ENCODE data around the gene AQP7.
"Not testable (repeated sequence)": the region's sequence is repeated elsewhere in the genome, so short reads cannot be mapped to it uniquely, and the experiment has no call there.

Gene AQP7

DNA sequence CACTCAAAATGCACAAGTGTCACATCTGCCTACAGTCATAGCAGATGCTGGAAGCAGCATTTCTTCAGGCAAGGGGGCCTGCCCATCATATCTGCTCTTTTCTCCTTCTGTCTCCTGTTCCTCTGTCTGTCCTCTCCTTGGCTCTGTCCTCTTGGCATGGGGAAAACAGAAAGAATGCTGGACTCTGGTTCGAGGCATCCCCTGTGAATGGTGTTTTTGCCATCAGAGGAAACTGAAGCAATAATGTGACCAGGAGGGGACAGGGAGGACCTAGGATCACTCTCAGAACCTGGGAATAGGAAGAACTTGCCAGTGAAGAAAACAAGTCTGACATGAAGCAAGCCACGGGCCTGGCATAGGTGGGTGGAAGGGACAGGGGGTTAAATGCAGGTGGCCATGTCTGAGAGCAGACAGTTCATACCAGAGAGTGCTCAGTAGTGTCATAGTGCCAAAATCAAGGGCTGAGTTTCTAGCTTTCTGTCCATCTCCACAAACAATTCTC is 35.3 kb downstream of the AQP7 start:
- DNase-seq, result no peak

GRCh38 chr9:33364814-33365213 is 37.6 kb downstream of the AQP7 start:
- not testable (repeated sequence) for DNase-seq

GRCh38 chr9:33364127-33364526 is 38.2 kb downstream of the AQP7 start:
- DNase-seq, result no peak

GRCh38 chr9:33358641-33359040 is 43.7 kb downstream of the AQP7 start:
- not testable (repeated sequence) for DNase-seq

DNA sequence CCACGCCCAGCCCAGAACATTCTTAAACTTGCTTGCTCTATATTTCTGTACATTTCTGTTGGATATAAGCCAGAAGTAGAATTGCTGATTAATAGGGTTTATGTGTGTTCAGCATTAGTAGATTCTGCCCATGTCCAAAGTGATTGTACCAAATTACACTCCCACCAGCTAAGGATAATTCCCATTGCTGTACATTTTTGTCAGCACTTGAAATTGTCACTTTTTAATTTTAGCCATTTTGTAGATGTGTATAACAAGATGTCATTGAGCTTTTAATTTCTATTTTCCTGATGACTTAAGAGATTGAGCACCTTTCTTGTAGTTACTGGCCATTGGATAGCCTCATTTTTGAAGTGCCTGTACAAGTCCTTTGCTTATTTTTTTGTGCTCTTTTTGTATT is 46.4 kb downstream of the AQP7 start:
- DNase-seq, result no peak

GRCh38 chr9:33354651-33355211 is 47.6 kb downstream of the AQP7 start:
- no peak for DNase-seq

DNA sequence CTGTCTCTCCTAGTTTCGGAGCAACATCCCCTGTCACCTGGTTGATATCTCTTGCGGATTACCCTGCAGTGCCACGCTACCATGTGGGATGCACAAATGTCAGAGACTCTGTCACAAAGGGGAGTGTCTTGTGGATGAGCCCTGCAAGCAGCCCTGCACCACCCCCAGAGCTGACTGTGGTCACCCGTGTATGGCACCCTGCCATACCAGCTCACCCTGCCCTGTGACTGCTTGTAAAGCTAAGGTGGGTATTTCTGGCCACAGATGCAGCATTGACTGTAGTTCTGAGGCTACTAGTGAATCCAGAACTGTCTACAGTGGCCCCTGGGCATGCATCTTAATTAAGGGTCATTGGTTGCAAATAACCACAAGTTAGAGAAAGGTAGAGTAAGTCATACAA is 50.8 kb downstream of the AQP7 start:
- DNase-seq, result no peak

- no peak for DNase-seq
Observed at GRCh38 chr9:33350310-33350709, 52.1 kb downstream of the AQP7 start.

DNA sequence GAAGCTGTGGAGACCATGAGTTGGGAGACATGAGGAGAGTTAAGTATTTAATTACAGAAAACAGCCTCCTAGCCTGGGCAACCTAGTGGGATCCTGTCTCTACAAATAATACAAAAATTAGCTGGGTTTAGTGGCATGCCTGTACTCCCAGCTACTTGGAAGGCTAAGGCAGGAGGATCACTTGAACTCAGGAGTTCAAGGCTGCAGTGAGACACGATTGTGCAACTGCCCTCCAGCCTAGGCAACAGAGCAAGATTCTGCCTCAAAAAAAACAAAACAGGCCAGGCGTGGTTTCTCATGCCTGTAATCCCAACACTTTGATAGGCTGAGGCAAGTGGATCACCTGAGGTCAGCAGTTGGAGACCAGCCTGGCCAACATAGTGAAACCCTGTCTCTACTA is 52.6 kb downstream of the AQP7 start:
- no peak for DNase-seq

DNA sequence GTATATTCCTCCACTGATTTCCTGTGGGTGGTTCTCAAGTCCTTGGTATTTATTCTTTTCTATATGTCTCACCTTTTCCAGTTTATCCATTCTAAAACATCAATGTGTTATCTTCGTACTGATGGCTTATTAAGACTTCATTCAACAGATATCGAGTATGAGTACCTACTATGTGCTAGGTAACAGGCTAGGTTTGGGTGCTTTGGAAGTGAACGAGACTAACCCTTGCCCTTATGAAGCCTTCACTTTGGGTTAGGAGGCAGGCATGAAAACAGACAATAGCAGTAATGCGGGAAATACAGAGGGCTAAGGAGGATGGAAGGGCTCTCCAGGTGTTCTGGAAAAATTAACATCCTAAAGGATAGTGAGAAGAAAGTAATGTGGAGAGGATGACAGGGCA is 53.4 kb downstream of the AQP7 start:
- no peak for DNase-seq

GRCh38 chr9:33346564-33346963 is 55.8 kb downstream of the AQP7 start:
- no peak for DNase-seq

DNA sequence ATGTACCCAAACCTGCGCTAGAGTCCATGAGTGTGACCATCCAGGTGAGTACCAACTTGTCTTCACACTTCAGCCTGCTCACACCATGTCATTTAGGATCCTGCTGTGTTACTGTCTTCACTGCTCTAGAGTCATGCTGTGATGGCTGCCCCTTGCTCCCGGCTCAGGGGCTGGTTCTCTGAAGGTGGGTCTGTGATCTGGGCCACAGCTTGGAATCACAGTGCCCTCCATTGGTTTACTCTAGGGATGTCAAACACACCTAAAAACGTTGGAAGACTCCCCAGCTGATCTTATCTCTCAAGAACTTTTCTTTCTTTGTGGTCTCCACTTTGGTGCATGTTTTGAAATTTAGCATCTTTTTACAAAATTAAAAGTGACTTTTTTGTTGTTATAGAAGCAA is 58.2 kb downstream of the AQP7 start:
- DNase-seq, result no peak

DNA sequence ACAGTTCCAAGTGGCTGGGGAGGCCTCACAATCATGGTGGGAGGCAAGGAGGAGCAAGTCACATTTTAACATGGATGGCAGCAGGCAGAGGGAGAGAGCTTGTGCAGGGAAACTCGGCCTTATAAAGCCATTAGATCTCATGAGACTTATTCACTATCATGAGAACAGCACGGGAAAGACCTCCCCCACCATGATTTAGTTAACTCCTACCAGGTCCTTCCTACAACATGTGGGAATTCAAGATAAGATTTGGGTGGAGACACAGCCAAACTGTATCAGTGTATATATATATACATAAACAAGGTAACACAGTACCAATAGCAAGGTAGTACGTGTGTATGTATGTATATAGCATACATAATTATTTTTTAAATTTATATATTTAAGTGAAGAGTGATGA is 61.2 kb downstream of the AQP7 start:
- no peak for DNase-seq

- no peak for DNase-seq
Observed at GRCh38 chr9:33340186-33340585, 62.2 kb downstream of the AQP7 start.

Measured in NCI-H187 treated with DMSO at 0.1 percent for 48 hours (cell line).